ENCODE data around the gene ANLN.

GRCh38 chr7:36496576-36496975 is 106.9 kb downstream of the ANLN start:
- TF ChIP-seq CTCF (IDR thresholded peaks at IDR 0.05) (no peak), POLR2A (IDR thresholded peaks at IDR 0.05) (no peak)

All from Peyer's patch (tissue), 4 donors.